GM18520 (cell line): ENCODE data around the gene TMEM266.

Experiments used
- ATAC-seq: cut with Tn5 transposase; IDR thresholded peaks from one replicate; pipeline ENCODE4 v1.9.1; 2021; ENCODE audit not compliant: unreplicated experiment

Gene TMEM266

DNA sequence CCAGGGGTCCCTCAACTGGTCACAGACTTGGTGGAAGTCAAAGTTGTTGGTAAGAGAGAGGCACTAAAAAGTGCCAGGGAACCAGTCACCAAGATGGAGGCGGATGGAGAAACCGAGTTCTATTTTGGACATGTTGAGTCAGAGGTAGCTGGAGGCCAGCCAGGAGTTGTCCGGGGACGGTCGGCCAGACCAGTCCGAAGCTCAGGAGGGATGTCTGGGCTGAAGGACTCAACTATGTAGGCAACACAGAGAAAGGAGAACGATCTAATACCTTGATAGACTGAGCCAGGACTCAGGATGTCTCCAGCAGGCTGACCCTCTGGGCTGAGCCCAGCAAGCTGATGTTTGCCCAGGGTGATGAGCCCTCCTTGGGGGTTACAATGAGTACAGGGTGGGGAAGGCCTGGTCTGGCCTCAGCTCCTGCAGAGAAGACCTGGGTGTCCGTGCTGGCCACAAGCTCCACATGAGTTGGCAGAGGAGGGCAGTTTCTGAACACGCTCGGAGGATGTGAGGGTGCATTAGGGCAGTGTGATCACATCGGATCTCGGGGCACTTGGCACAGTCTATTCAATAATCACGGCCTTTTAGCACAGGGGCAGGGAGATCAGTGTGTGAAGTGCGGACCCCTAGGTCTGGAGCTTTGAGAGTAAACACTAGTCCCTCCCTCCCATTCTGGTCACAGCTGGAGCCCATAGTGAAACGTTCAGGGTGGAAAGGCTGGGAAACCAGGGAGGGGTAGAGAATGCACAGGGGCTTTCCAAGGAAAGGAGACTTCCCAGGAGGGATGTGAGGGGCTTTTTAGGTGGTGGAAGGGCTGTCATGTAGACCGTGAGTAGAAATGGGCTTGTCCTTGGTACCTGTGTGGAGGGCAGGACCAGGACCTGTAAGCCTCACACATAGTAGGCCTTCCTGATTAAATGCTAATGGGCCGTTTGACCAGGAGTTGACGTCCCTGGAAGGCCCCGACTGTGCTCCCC is 139.6 kb downstream of the TMEM266 start:
- no peak for ATAC-seq

DNA sequence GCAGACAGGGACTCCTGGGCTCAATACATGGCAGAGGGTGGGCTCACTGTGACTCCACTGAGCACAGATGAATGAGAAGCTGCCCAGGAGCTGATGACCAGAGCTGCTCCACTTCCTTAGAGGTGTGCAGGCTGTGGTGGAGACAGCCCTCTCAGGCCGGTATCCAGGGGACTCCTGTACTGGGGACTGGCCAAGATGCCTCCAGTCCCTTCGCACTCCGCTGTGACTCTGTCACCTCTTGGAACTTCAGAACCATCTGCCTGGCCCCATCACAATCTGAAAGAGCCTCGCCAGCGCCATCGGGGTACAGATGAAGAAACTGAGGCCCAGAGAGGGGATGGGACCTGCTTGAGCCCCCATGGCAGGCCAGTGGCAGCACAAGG is 140.3 kb downstream of the TMEM266 start:
- ATAC-seq, result no peak

DNA sequence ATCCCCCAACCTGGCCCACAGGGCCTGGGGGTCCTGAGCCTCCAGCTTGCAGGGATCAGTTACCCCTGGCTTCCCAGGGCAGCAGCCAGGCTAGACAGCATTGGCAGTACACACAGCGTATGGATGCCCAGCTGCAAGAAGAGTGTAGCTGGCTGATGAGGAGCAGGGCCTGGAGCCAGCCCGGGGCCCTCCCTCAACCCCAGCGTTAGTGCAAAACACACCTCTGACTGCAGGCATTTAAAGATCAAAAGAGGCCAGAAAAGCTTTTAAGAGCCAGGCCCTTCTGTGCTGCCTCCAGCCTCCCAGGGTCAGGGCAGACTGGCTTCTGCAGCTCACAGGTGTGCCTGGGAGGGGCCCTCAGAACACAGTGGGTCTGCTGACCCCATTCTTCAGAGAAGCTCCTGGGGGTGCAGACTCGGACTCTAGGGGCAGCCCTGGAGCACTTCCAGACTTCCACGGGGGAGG is 140.9 kb downstream of the TMEM266 start:
- ATAC-seq, result no peak

GRCh38 chr15:76201536-76202255 is 141.9 kb downstream of the TMEM266 start:
- ATAC-seq, result no peak

- ATAC-seq, result no peak
Measured at GRCh38 chr15:76203346-76204108, 143.7 kb downstream of the TMEM266 start.

DNA sequence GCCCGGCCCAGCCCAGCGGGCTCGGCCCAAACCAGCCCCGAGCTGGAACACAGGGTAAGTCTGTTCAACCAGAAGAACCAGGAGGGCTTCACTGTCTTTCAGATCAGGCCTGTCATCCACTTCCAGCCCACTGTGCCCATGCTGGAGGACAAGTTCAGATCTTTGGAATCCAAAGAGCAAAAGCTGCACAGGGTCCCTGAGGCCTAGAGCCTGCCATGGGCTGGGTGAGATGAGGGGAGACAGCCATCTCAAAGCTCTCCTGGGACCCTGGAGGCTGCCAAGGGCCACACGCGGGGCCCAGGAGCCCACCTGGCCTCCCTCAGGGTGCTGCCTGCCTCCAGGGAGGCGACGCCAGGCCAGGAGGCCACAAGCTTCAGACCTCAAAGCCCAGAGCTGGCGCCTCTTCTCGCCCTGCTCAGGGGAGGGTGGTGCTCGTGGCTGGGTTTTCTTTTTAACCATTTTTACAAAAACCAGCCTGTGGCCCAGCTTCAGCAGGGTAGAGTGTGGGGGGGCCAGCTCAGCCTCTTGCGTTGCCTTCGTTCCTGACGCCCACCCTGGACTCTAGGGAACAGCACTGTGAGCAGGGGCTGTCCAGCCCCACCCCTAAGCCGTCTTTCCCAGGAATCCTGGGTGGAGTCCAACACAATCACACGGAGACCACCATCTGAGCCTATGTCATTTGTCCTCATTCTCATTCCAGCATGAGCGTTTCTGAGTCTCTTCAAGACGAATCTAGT is 144.5 kb downstream of the TMEM266 start:
- ATAC-seq, result no peak

GRCh38 chr15:76204916-76205460 is 145.2 kb downstream of the TMEM266 start:
- no peak for ATAC-seq

- no peak for ATAC-seq
Measured at GRCh38 chr15:76206325-76206976, 146.7 kb downstream of the TMEM266 start.

DNA sequence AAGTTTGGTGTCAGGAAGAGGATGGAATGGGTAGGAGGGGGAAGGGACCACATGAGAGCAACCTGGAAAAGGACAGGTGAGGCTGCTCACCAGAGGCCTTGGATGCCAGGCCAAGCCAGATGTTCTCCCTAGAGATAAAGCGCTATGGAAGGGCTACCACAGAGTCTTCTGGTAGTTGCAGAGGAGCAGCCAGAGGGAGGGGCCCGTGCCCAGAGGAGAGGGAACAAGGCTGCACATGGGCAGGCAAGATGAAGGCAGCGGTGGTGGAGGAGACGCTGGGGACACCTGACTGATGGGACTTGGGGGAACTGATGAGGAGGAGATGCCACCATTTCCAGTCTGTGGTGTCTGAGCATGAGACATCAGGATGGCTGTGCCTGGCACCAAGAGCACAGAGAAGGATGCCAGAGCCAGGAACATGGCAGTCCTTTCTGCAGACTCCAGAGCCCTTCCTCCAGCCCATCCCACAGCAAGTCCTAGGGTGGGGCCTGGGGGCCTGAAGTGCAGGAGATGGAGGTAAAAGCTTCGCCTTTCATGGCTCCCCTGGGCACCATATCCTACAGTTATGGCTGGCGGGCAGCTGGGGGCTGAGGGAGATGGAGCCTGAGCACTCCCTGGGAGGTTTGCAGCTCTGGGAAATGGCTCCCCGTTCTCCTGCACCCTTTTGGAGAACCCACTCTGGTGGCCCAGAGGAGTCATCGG is 148.4 kb downstream of the TMEM266 start:
- no peak for ATAC-seq

DNA sequence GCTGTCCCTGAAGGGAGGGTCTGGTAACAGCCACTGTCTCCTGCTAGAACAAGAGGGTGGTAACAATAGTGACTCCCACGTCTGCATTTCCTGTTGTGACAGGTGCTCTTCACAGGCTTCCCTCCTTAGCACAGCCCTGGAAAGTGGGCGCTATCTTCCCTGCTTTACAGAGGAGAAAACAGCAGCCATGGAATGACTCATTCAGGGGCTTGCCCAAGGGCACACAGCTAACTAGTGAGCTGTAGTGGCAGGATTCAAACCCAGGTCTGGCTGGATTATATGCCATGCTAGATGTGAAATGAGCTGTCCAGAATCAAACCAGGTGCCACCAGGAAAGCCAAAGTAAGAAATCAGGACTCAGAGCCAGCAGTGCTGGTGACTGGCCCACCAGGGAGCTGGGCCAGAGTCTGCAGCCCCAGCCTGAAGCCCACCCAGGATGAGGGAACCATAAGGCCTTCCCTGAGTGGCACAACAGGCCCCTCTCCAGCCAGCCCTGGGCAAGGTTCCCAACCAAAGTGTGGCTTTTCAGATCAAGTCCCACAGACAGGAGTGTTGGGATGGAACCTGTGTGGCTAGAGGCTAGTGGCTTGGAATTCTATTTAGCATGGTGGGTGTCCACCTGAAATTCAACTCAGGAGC is 149.1 kb downstream of the TMEM266 start:
- ATAC-seq, result no peak

GRCh38 chr15:76209523-76209922 is 149.7 kb downstream of the TMEM266 start:
- no peak for ATAC-seq

DNA sequence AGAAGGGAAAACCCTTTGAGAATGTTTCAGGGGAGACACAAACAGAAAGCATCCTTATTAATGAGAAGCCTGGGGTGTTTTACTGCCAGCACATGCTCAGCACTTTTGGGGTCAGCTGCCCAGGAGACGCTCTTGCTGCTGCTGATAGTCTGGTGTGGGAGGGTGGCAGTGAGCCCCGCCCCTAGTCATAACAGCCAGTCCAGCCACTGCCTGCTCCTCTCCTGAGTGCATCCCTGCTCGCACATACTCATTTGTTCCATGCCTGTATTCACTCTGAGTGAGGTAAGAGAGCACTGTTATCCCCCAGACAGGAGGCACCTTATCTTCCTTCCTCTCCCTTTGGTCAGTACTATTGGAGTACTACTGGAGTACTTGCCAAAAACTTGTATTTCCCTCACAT is 150.2 kb downstream of the TMEM266 start:
- no peak for ATAC-seq

- ATAC-seq, result no peak
Measured at GRCh38 chr15:76215634-76216033, 155.8 kb downstream of the TMEM266 start.

DNA sequence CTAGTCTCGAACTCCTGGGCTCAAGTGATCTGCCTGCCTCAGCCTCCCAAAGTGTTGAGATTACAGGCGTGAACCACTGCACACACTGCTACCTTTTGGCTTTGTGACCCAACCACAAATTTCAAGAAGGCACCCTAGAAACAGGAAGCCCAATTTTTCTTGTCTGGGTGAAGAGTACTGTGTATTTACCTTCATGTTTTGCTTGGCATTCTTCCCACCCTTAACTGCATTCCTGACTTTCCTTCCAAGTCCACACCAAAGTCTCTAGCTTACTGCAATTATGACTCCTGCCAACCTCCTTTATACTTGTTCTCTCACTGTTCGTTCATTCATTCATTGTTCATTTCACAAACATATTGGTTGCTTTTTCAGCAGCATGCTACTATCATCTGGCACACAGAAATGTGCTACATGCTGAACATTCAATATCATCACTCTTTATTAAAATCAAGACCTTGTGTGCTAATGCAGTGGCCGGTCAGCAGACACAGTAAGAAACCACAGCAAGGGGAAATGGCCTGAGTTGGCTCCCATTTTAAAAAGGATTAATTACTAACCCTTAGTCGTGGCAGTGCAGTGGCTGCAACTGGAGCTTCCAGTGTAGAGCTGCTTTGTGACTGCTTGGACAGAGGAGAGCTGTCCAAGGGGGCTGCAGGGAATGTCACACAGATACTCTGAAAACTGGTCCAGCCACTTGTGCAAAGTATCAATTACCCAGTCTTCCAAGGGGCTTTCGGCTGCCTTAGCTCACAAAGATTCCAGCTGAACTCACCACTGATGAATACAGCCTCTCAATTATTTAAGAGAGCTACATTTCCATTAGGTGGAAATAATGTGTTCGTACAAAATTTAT is 157.5 kb downstream of the TMEM266 start:
- ATAC-seq, result no peak

GRCh38 chr15:76217882-76218217 is 158.1 kb downstream of the TMEM266 start:
- no peak for ATAC-seq

DNA sequence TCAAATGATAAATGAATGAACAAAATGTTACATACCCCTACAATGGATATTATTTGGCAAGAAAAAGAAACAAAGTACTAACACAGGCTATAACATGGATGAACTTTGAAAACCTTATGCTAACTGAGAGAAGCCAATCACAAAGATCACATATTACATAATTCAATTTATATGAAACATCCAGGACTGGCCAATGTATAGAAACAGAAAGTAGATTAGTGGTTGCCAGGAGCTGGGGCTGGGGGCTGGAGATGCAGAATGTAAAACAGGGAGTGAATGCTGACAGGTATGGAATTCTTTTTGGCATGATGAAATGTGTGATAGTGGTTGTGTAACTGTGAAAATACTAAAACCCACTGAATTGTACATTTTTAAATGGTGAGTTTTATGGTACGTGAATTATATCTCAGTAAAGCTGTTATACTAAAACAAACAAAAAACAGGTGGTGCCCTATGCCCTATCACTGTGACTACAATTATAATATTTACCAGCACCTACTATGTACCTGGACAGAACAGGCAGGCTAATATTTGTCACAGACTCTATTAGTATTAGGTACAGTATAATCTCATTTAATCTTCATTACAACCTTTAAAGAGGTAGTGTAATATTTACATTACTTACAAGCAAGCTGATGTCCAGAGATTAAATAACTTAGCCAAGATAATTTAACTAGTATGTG is 161.4 kb downstream of the TMEM266 start:
- ATAC-seq, result no peak

- no peak for ATAC-seq
Measured at GRCh38 chr15:76222159-76222558, 162.4 kb downstream of the TMEM266 start.
